Keratinocyte (primary cell): Measurements from ENCODE around the gene AHRR. TPM values are rescaled to one million over a fixed set of nuclear protein-coding genes. Genes with fewer than 3 reads are reported as not detected.

Source experiments
- DNase-seq: peaks from one replicate; pipeline ENCODE4 v3.0.0-alpha.2; 2011; ENCODE audit warnings: low read depth, missing footprints, low spot score
- FAIRE-seq: peaks from 2 replicates; lab custom pipeline; 2011; peaks lifted over from hg19 to GRCh38; lab: Jason Lieb, UNC
- H2AFZ ChIP-seq: 2 replicates; pipeline ENCODE4 v1.6.0; 2012; ENCODE audit warnings: low read length, control low read depth, inconsistent platforms; ENCODE audit not compliant: control insufficient read depth
- H3K27ac ChIP-seq: 2 replicates; pipeline ENCODE4 v1.5.1; 2011; ENCODE audit warnings: low read length; ENCODE audit not compliant: control insufficient read depth, insufficient read depth
- H3K27me3 ChIP-seq: 3 replicates; pipeline ENCODE4 v1.6.0; 2011; ENCODE audit warnings: low read length; ENCODE audit not compliant: control insufficient read depth, insufficient read depth; ENCODE audit errors: extremely low read depth
- H3K36me3 ChIP-seq, 2 experiments: 2 replicates in 1 of 2; 3 replicates in 1 of 2; pipeline ENCODE4 v1.5.1; 2011; ENCODE audit warnings: low read length in 2 of 2, mild to moderate bottlenecking in 1 of 2; ENCODE audit not compliant: control insufficient read depth in 2 of 2, insufficient read depth in 2 of 2; ENCODE audit errors: extremely low read depth in 1 of 2
- H3K4me1 ChIP-seq: 3 replicates; pipeline ENCODE4 v1.5.1; 2011; ENCODE audit warnings: low read length; ENCODE audit not compliant: control insufficient read depth, insufficient read depth; ENCODE audit errors: extremely low read depth
- H3K4me2 ChIP-seq: 3 replicates; pipeline ENCODE4 v1.6.0; 2011; ENCODE audit warnings: low read depth, low read length; ENCODE audit not compliant: control insufficient read depth, insufficient read depth; ENCODE audit errors: extremely low read depth
- H3K4me3 ChIP-seq, 3 experiments: fragments of 200-600 bp in 1 of 3; sonication (generic) in 1 of 3; 2 replicates in 2 of 3; 3 replicates in 1 of 3; pipeline ENCODE4 v1.5.1; 2011 to 2016; ENCODE audit warnings: low read length in 3 of 3, mild to moderate bottlenecking in 3 of 3, control low read depth in 2 of 3, inconsistent platforms in 1 of 3, low read depth in 1 of 3, mixed read lengths in 1 of 3, mixed run types in 1 of 3, moderate library complexity in 1 of 3; ENCODE audit not compliant: control insufficient read depth in 2 of 3, insufficient read depth in 2 of 3; ENCODE audit errors: extremely low read depth in 1 of 3
- H3K79me2 ChIP-seq: 2 replicates; pipeline ENCODE4 v1.6.0; 2012; ENCODE audit warnings: low read length; ENCODE audit not compliant: control insufficient read depth, insufficient read depth
- H3K9ac ChIP-seq: 3 replicates; pipeline ENCODE4 v1.6.0; 2011; ENCODE audit warnings: low read length; ENCODE audit not compliant: control insufficient read depth, insufficient read depth; ENCODE audit errors: extremely low read depth
- H3K9me1 ChIP-seq: 3 replicates; pipeline ENCODE4 v1.6.0; 2011; ENCODE audit warnings: low read length; ENCODE audit not compliant: control insufficient read depth, insufficient read depth; ENCODE audit errors: extremely low read depth
- H3K9me3 ChIP-seq: 2 replicates; pipeline ENCODE4 v1.5.1; 2012; ENCODE audit warnings: low read depth, low read length; ENCODE audit not compliant: control insufficient read depth
- H4K20me1 ChIP-seq: 3 replicates; pipeline ENCODE4 v1.6.0; 2011; ENCODE audit warnings: low read length; ENCODE audit not compliant: control insufficient read depth, insufficient read depth; ENCODE audit errors: extremely low read depth
- CTCF ChIP-seq, 3 experiments: IDR thresholded peaks in 1 of 3; conservative IDR thresholded peaks in 1 of 3; optimal IDR thresholded peaks in 1 of 3; 2 replicates in 2 of 3; 3 replicates in 1 of 3; pipeline versions ENCODE3 to v1.5.1; 2011; ENCODE audit warnings: low read length in 3 of 3, mild to moderate bottlenecking in 3 of 3, moderate library complexity in 2 of 3, control low read depth in 1 of 3, inconsistent platforms in 1 of 3; ENCODE audit not compliant: insufficient read depth in 2 of 3; ENCODE audit errors: extremely low read depth in 1 of 3
- EZH2 ChIP-seq: IDR thresholded peaks from one replicate; pipeline ENCODE4 v1.6.1; 2012; ENCODE audit warnings: inconsistent platforms, mild to moderate bottlenecking, low read length, moderate library complexity
- dilution Hi-C: fragments of 300-500 bp; cut with MboI; formaldehyde crosslinking; loops from one replicate; pipeline ENCODE4 v1.7.0; 2020; ENCODE audit warnings: low sequenced_read_pairs; ENCODE audit not compliant: extremely low pct_ligation_motif_present
- polyA plus RNA-seq, 5 experiments: library from polyadenylated mRNA; depleted of rRNA in 3 of 5; stranded (reverse) in 3 of 5; stranded (forward) in 1 of 5; unstranded in 1 of 5; fragments of >200 nt; gene quantifications; 1 replicate in 1 of 5; 2 replicates in 3 of 5; 3 replicates in 1 of 5; pipeline versions ENCODE4 v1.2.1 to v1.2.3, GENCODE V29; 2011 to 2012; ENCODE audit warnings: missing spikeins in 2 of 5, low read depth in 1 of 5, low replicate concordance in 1 of 5

AHRR gene
- polyA plus RNA-seq, 1 donor (not counting 4 experiments of a cell fraction or from before 2014, with no cell fraction given), result 0.24 TPM

- Histone ChIP-seq H2AFZ (no peak overlapping the region), H3K36me3 (no peaks in the 10 kb centered on the region), H3K79me2 (no peaks in the 10 kb centered on the region), H3K27ac (no peak overlapping the region), H3K9me3 (no peaks in the 10 kb centered on the region), H3K4me2 (no peak overlapping the region), H4K20me1 (no peaks in the 10 kb centered on the region), H3K9me1 (no peaks in the 10 kb centered on the region), H3K9ac (no peak overlapping the region), H3K4me3 (no peak overlapping the region), H3K27me3 (peaks cover 16% of the 10 kb centered on the region), H3K4me1 (peaks cover 14% of the 10 kb centered on the region)
- no peak for TF ChIP-seq EZH2
- TF ChIP-seq CTCF (optimal IDR thresholded peaks at IDR 0.05 in 1 of 3, IDR thresholded peaks at IDR 0.05 in 1 of 3, conservative IDR thresholded peaks at IDR 0.05 in 1 of 3; ENCODE audit: extremely low read depth in 1 of 3, insufficient read depth in 2 of 3, low read length in 3 of 3), result no peak
- dilution Hi-C loops, result no loop called here
- DNase-seq (no peak), FAIRE-seq (no peak)
Measured at GRCh38 chr5:402615-403359, 81.3 kb downstream of the AHRR start.

GRCh38 chr5:403995-404394, 82.5 kb downstream of the AHRR start:
- H3K4me2 ChIP-seq, result no peak overlapping the region
- dilution Hi-C loops, result no loop called here
- H3K9me1 ChIP-seq, result no peaks in the 10 kb centered on the region
- no peak for FAIRE-seq
- H3K4me1 ChIP-seq, result peaks cover 17% of the 10 kb centered on the region
- H3K36me3 ChIP-seq, result no peaks in the 10 kb centered on the region
- no peak overlapping the region for H3K27ac ChIP-seq
- DNase-seq, result no peak
- H4K20me1 ChIP-seq, result no peaks in the 10 kb centered on the region
- TF ChIP-seq EZH2 (no peak), CTCF (optimal IDR thresholded peaks at IDR 0.05 in 1 of 3, IDR thresholded peaks at IDR 0.05 in 1 of 3, conservative IDR thresholded peaks at IDR 0.05 in 1 of 3; ENCODE audit: extremely low read depth in 1 of 3, insufficient read depth in 2 of 3, low read length in 3 of 3) (no peak)
- H2AFZ ChIP-seq, result no peak overlapping the region
- H3K4me3 ChIP-seq, result no peak overlapping the region
- peaks cover 14% of the 10 kb centered on the region for H3K27me3 ChIP-seq
- H3K79me2 ChIP-seq, result no peaks in the 10 kb centered on the region
- no peaks in the 10 kb centered on the region for H3K9me3 ChIP-seq
- no peak overlapping the region for H3K9ac ChIP-seq
